Fibroblast of lung (primary cell): ENCODE results near the gene CLIP4. TPM values are rescaled to one million over a fixed set of nuclear protein-coding genes. Genes with fewer than 3 reads are reported as not detected.

Experiments used
- DNase-seq, 2 donors: peaks; one replicate each; pipeline versions ENCODE4 v3.0.0 to v3.0.0-alpha.2; 2010; ENCODE audit warnings: low read depth in 2 of 2
- H2AFZ ChIP-seq: 2 replicates; pipeline ENCODE4 v1.5.1; 2012; ENCODE audit warnings: low read length, control low read depth, inconsistent platforms
- H3K27ac ChIP-seq: 2 replicates; pipeline ENCODE4 v1.5.1; 2011; ENCODE audit warnings: low read length, control low read depth; ENCODE audit not compliant: insufficient read depth
- H3K27me3 ChIP-seq: 2 replicates; pipeline ENCODE4 v1.5.1; 2011; ENCODE audit warnings: mild to moderate bottlenecking, low read length; ENCODE audit not compliant: control insufficient read depth, insufficient read depth
- H3K36me3 ChIP-seq: 2 replicates; pipeline ENCODE4 v1.5.1; 2011; ENCODE audit warnings: low read length; ENCODE audit not compliant: control insufficient read depth, insufficient read depth
- H3K4me1 ChIP-seq: 2 replicates; pipeline ENCODE4 v1.5.1; 2011; ENCODE audit warnings: low read length; ENCODE audit not compliant: control insufficient read depth, insufficient read depth; ENCODE audit errors: extremely low read depth
- H3K4me2 ChIP-seq: 2 replicates; pipeline ENCODE4 v1.5.1; 2011; ENCODE audit warnings: low read length, control low read depth; ENCODE audit not compliant: insufficient read depth; ENCODE audit errors: extremely low read depth
- H3K4me3 ChIP-seq, 4 experiments: fragments of 200-600 bp in 1 of 4; sonication (generic) in 1 of 4; replicated peaks in 1 of 4; 2 replicates each; pipeline ENCODE4 v1.5.1; 2011 to 2016; ENCODE audit warnings: low read length in 4 of 4, low read depth in 3 of 4, mild to moderate bottlenecking in 3 of 4, control low read depth in 2 of 4, inconsistent platforms in 1 of 4, mixed read lengths in 1 of 4; ENCODE audit not compliant: insufficient read depth in 1 of 4; ENCODE audit errors: control extremely low read depth in 1 of 4
- H3K79me2 ChIP-seq: 2 replicates; pipeline ENCODE4 v1.5.1; 2012; ENCODE audit warnings: mild to moderate bottlenecking, low read length, inconsistent platforms; ENCODE audit not compliant: control insufficient read depth, insufficient read depth
- H3K9ac ChIP-seq: 2 replicates; pipeline ENCODE4 v1.5.1; 2011; ENCODE audit warnings: mild to moderate bottlenecking, low read length, control low read depth; ENCODE audit not compliant: insufficient read depth
- H3K9me3 ChIP-seq: 2 replicates; pipeline ENCODE4 v1.5.1; 2012; ENCODE audit warnings: low read depth, low read length; ENCODE audit not compliant: control insufficient read depth, insufficient read depth
- H4K20me1 ChIP-seq: 2 replicates; pipeline ENCODE4 v1.5.1; 2011; ENCODE audit warnings: low read length; ENCODE audit not compliant: control insufficient read depth, insufficient read depth; ENCODE audit errors: extremely low read depth
- CTCF ChIP-seq, 2 donors: IDR thresholded peaks in 1 of 2; conservative IDR thresholded peaks in 1 of 2; 1 replicate in 1 of 2; 2 replicates in 1 of 2; pipeline ENCODE4 v1.5.1; 2011 to 2012; ENCODE audit warnings: low read length in 2 of 2, control low read depth in 1 of 2, inconsistent platforms in 1 of 2, low read depth in 1 of 2, mild to moderate bottlenecking in 1 of 2
- EZH2 ChIP-seq: IDR thresholded peaks from 2 replicates; pipeline ENCODE4 v1.5.1; 2012; ENCODE audit warnings: low read length, control low read depth, mild to moderate bottlenecking; ENCODE audit errors: missing control alignments
- polyA plus RNA-seq, 2 donors: library from polyadenylated mRNA; depleted of rRNA in 1 of 2; stranded (reverse) in 1 of 2; unstranded in 1 of 2; fragments of >200 nt; gene quantifications; 2 replicates each; pipeline ENCODE4 v1.2.1, GENCODE V29; 2011 to 2012; ENCODE audit warnings: missing spikeins in 1 of 2
- total RNA-seq: library from RNA; depleted of rRNA; stranded (reverse); fragments of >200 nt; gene quantifications from 2 replicates; pipeline ENCODE4 v1.2.1, GENCODE V29; 2014

Gene CLIP4
- total and polyA plus RNA-seq, 2 donors (not counting 1 experiment from before 2014, with no cell fraction given): 39.9 to 127 TPM

- Histone ChIP-seq H3K4me2 (no peak overlapping the region), H2AFZ (no peak overlapping the region), H3K4me1 (no peaks in the 10 kb centered on the region), H3K36me3 (peaks cover 4% of the 10 kb centered on the region), H3K4me3 (no peak overlapping the region), H3K9me3 (no peaks in the 10 kb centered on the region), H3K27me3 (no peaks in the 10 kb centered on the region), H4K20me1 (no peaks in the 10 kb centered on the region), H3K9ac (no peak overlapping the region), H3K79me2 (no peaks in the 10 kb centered on the region), H3K27ac (no peak overlapping the region)
- TF ChIP-seq EZH2 (no peak), CTCF (conservative IDR thresholded peaks at IDR 0.05 in 1 of 2, IDR thresholded peaks at IDR 0.05 in 1 of 2; ENCODE audit: low read depth in 1 of 2, low read length in 2 of 2) (no peak)
- DNase-seq: no peak
Measured at GRCh38 chr2:29164091-29164846, 49.1 kb downstream of the CLIP4 start.

- no peaks in the 10 kb centered on the region for H3K27me3 ChIP-seq
- TF ChIP-seq CTCF (conservative IDR thresholded peaks at IDR 0.05 in 1 of 2, IDR thresholded peaks at IDR 0.05 in 1 of 2; ENCODE audit: low read depth in 1 of 2, low read length in 2 of 2): no peak
- no peak for TF ChIP-seq EZH2
- H3K4me3 ChIP-seq: no peak overlapping the region
- no peak overlapping the region for H3K9ac ChIP-seq
- H3K4me1 ChIP-seq: no peaks in the 10 kb centered on the region
- DNase-seq: peak; percentile 71 to 82
- H4K20me1 ChIP-seq: no peaks in the 10 kb centered on the region
- no peak overlapping the region for H2AFZ ChIP-seq
- no peak overlapping the region for H3K27ac ChIP-seq
- no peaks in the 10 kb centered on the region for H3K79me2 ChIP-seq
- no peaks in the 10 kb centered on the region for H3K9me3 ChIP-seq
- H3K4me2 ChIP-seq: no peak overlapping the region
- H3K36me3 ChIP-seq: peaks cover 2% of the 10 kb centered on the region
Measured at GRCh38 chr2:29165362-29166241, 50.4 kb downstream of the CLIP4 start.
